Fibroblast of lung (primary cell): ENCODE measurements around the gene WHAMM. TPM values are rescaled to one million over a fixed set of nuclear protein-coding genes. Genes with fewer than 3 reads are reported as not detected.
"Not testable (repeated sequence)": the region's sequence is repeated elsewhere in the genome, so short reads cannot be mapped to it uniquely, and the experiment has no call there.

Source experiments
- DNase-seq, 2 donors: peaks; one replicate each; pipeline versions ENCODE4 v3.0.0 to v3.0.0-alpha.2; 2010; ENCODE audit warnings: low read depth in 2 of 2
- H2AFZ ChIP-seq: 2 replicates; pipeline ENCODE4 v1.5.1; 2012; ENCODE audit warnings: low read length, control low read depth, inconsistent platforms
- H3K27ac ChIP-seq: 2 replicates; pipeline ENCODE4 v1.5.1; 2011; ENCODE audit warnings: low read length, control low read depth; ENCODE audit not compliant: insufficient read depth
- H3K27me3 ChIP-seq: 2 replicates; pipeline ENCODE4 v1.5.1; 2011; ENCODE audit warnings: mild to moderate bottlenecking, low read length; ENCODE audit not compliant: control insufficient read depth, insufficient read depth
- H3K36me3 ChIP-seq: 2 replicates; pipeline ENCODE4 v1.5.1; 2011; ENCODE audit warnings: low read length; ENCODE audit not compliant: control insufficient read depth, insufficient read depth
- H3K4me1 ChIP-seq: 2 replicates; pipeline ENCODE4 v1.5.1; 2011; ENCODE audit warnings: low read length; ENCODE audit not compliant: control insufficient read depth, insufficient read depth; ENCODE audit errors: extremely low read depth
- H3K4me2 ChIP-seq: 2 replicates; pipeline ENCODE4 v1.5.1; 2011; ENCODE audit warnings: low read length, control low read depth; ENCODE audit not compliant: insufficient read depth; ENCODE audit errors: extremely low read depth
- H3K4me3 ChIP-seq, 4 experiments: fragments of 200-600 bp in 1 of 4; sonication (generic) in 1 of 4; replicated peaks in 1 of 4; 2 replicates each; pipeline ENCODE4 v1.5.1; 2011 to 2016; ENCODE audit warnings: low read length in 4 of 4, low read depth in 3 of 4, mild to moderate bottlenecking in 3 of 4, control low read depth in 2 of 4, inconsistent platforms in 1 of 4, mixed read lengths in 1 of 4; ENCODE audit not compliant: insufficient read depth in 1 of 4; ENCODE audit errors: control extremely low read depth in 1 of 4
- H3K79me2 ChIP-seq: 2 replicates; pipeline ENCODE4 v1.5.1; 2012; ENCODE audit warnings: mild to moderate bottlenecking, low read length, inconsistent platforms; ENCODE audit not compliant: control insufficient read depth, insufficient read depth
- H3K9ac ChIP-seq: 2 replicates; pipeline ENCODE4 v1.5.1; 2011; ENCODE audit warnings: mild to moderate bottlenecking, low read length, control low read depth; ENCODE audit not compliant: insufficient read depth
- H3K9me3 ChIP-seq: 2 replicates; pipeline ENCODE4 v1.5.1; 2012; ENCODE audit warnings: low read depth, low read length; ENCODE audit not compliant: control insufficient read depth, insufficient read depth
- H4K20me1 ChIP-seq: 2 replicates; pipeline ENCODE4 v1.5.1; 2011; ENCODE audit warnings: low read length; ENCODE audit not compliant: control insufficient read depth, insufficient read depth; ENCODE audit errors: extremely low read depth
- polyA plus RNA-seq, 2 donors: library from polyadenylated mRNA; depleted of rRNA in 1 of 2; stranded (reverse) in 1 of 2; unstranded in 1 of 2; fragments of >200 nt; gene quantifications; 2 replicates each; pipeline ENCODE4 v1.2.1, GENCODE V29; 2011 to 2012; ENCODE audit warnings: missing spikeins in 1 of 2
- total RNA-seq: library from RNA; depleted of rRNA; stranded (reverse); fragments of >200 nt; gene quantifications from 2 replicates; pipeline ENCODE4 v1.2.1, GENCODE V29; 2014
- TF ChIP-seq, protein P1 (sequence below), 2 donors: IDR thresholded peaks in 1 of 2; conservative IDR thresholded peaks in 1 of 2; 1 replicate in 1 of 2; 2 replicates in 1 of 2; pipeline ENCODE4 v1.5.1; 2011 to 2012; ENCODE audit warnings: low read length in 2 of 2, control low read depth in 1 of 2, inconsistent platforms in 1 of 2, low read depth in 1 of 2, mild to moderate bottlenecking in 1 of 2

WHAMM gene
- total and polyA plus RNA-seq, 2 donors (not counting 1 experiment from before 2014, with no cell fraction given): 5.3 to 5.6 TPM

DNA sequence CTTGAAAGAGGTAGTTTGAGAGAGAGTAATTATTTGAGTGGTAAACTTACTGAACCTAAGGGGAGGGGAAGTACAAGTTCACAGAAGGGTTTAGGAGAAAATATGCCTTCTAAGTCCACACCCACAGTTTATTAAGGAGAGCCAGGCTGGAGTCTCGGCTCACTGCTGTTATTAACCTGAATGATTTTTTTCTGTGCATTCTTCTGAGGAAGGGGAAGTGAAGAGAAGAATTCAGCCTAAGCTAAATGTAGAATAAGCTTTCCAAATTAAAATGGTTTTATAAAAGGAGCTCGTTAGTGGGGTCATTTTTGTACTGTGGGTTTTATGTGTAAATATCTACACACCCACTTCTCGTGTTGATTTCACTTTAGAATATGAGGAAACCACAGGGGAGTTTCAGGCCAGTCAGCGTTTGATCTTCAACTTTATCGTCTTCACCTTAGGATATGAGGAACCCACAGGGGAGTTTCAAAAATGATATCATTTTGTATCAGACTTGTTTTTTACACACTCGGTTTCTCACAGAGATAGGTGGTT lies 1.5 kb downstream of the WHAMM start:
- no peak for DNase-seq
- H3K36me3 ChIP-seq: peaks cover 1% of the 10 kb centered on the region
- no peaks in the 10 kb centered on the region for H3K27me3 ChIP-seq
- no peak overlapping the region for H2AFZ ChIP-seq
- H3K4me1 ChIP-seq: no peaks in the 10 kb centered on the region
- no peaks in the 10 kb centered on the region for H4K20me1 ChIP-seq
- H3K4me2 ChIP-seq: peak overlapping the region; percentile 69
- H3K9me3 ChIP-seq: no peaks in the 10 kb centered on the region
- H3K79me2 ChIP-seq: peaks cover 41% of the 10 kb centered on the region
- peak overlapping the region; percentile 93 for H3K27ac ChIP-seq
- TF ChIP-seq, protein P1, sequence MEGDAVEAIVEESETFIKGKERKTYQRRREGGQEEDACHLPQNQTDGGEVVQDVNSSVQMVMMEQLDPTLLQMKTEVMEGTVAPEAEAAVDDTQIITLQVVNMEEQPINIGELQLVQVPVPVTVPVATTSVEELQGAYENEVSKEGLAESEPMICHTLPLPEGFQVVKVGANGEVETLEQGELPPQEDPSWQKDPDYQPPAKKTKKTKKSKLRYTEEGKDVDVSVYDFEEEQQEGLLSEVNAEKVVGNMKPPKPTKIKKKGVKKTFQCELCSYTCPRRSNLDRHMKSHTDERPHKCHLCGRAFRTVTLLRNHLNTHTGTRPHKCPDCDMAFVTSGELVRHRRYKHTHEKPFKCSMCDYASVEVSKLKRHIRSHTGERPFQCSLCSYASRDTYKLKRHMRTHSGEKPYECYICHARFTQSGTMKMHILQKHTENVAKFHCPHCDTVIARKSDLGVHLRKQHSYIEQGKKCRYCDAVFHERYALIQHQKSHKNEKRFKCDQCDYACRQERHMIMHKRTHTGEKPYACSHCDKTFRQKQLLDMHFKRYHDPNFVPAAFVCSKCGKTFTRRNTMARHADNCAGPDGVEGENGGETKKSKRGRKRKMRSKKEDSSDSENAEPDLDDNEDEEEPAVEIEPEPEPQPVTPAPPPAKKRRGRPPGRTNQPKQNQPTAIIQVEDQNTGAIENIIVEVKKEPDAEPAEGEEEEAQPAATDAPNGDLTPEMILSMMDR (conservative IDR thresholded peaks at IDR 0.05 in 1 of 2, IDR thresholded peaks at IDR 0.05 in 1 of 2; ENCODE audit: low read depth in 1 of 2, low read length in 2 of 2): no peak
- H3K4me3 ChIP-seq: peak overlapping the region; percentile 88 to 98 (median 91)
- H3K9ac ChIP-seq: peak overlapping the region; percentile 96

DNA sequence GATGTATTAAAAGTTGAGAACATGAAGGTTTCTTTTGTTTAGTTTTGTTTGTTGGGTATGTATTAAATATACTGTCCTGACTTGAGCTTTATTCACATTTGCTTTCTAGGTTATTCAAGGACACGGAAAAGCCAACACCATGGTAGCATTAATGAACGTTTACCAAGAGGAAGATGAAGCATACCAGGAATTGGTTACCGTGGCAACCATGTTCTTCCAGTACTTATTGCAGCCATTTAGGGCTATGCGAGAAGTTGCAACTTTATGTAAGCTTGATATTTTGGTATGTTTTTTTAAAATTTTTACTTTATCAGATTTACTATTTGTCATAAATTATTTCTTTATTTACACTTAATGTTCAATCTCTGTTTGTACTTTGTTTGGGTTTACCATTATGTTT lies 3.6 kb downstream of the WHAMM start:
- DNase-seq: no peak
- Histone ChIP-seq H3K4me1 (no peaks in the 10 kb centered on the region), H3K9me3 (no peaks in the 10 kb centered on the region), H3K27me3 (no peaks in the 10 kb centered on the region), H2AFZ (no peak overlapping the region), H3K4me2 (no peak overlapping the region), H3K79me2 (peaks cover 41% of the 10 kb centered on the region), H4K20me1 (no peaks in the 10 kb centered on the region), H3K9ac (no peak overlapping the region), H3K4me3 (no peak overlapping the region), H3K27ac (no peak overlapping the region), H3K36me3 (peaks cover 3% of the 10 kb centered on the region)
- TF ChIP-seq, protein P1 (conservative IDR thresholded peaks at IDR 0.05 in 1 of 2, IDR thresholded peaks at IDR 0.05 in 1 of 2; ENCODE audit: low read depth in 1 of 2, low read length in 2 of 2): no peak

DNA sequence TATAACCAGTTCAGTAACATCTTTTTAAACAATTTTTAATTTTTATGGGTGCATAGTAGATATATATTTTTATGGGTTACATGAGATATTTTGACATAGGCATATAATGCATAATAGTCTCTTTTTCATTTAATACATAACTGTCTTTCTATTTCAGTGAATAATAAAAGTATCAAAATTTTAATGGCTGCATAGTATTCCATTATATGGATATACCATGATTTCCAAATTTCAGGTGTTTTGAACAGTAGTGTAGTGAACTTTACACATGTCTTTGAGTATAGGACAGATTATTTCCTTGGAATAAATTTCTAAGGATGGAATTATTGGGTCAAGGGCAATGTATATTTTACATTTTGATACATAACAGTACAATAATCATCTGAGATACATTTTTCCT lies 10.7 kb downstream of the WHAMM start:
- TF ChIP-seq, protein P1 (conservative IDR thresholded peaks at IDR 0.05 in 1 of 2, IDR thresholded peaks at IDR 0.05 in 1 of 2; ENCODE audit: low read depth in 1 of 2, low read length in 2 of 2): no peak
- Histone ChIP-seq H3K4me3 (no peak overlapping the region), H4K20me1 (no peaks in the 10 kb centered on the region), H3K4me1 (no peaks in the 10 kb centered on the region), H3K4me2 (no peak overlapping the region), H3K36me3 (peaks cover 6% of the 10 kb centered on the region), H3K79me2 (peaks cover 4% of the 10 kb centered on the region), H3K27me3 (no peaks in the 10 kb centered on the region), H3K9ac (no peak overlapping the region), H3K27ac (no peak overlapping the region), H2AFZ (no peak overlapping the region), H3K9me3 (no peaks in the 10 kb centered on the region)
- DNase-seq: no peak

DNA sequence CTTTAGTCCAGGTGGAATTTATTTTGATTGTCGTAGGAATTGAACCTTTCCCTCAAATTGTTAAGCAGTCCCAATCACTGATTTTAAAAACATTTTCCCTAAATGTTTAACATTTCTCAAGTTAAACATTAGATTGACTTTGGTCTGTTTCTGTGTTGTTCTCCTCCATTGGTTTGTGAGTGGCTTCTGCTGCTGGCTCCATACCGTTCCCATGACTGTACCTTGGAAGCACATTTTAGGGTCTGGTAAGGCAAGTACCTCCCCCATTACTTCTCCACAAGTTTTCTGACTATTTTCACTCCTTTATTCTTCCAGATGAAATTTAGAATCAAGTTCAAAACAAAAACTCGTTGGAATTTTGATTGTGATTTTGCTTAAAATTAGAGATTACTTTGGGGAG lies 12.0 kb downstream of the WHAMM start:
- H3K4me1 ChIP-seq, H4K20me1 ChIP-seq, H3K36me3 ChIP-seq, H3K79me2 ChIP-seq, H2AFZ ChIP-seq, H3K27me3 ChIP-seq, H3K4me2 ChIP-seq, H3K4me3 ChIP-seq, H3K27ac ChIP-seq, H3K9me3 ChIP-seq, H3K9ac ChIP-seq: not testable (repeated sequence)
- DNase-seq: peak; percentile 20 to 62

DNA sequence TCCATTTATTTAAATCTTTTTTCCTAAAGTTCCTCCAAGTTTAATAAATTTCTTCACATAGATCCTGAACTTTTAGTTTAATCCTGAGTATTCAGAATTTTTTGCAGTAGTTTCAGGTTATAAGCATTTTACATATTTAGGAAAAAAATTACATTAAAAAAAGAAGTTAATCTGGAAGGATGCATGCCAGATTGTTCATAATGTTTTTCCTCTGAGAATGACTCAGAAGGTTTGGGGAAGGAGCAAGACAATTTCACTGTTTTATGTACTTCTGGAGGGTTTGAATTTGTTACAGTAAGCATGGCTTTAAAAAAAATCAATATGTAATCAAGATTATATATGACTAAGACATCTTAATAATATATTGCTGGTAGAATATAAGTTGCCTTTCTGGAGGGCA lies 12.4 kb downstream of the WHAMM start:
- not testable (repeated sequence) for H4K20me1 ChIP-seq, H3K36me3 ChIP-seq, H2AFZ ChIP-seq, H3K4me3 ChIP-seq, H3K27ac ChIP-seq, H3K27me3 ChIP-seq, H3K4me2 ChIP-seq, H3K9me3 ChIP-seq, H3K9ac ChIP-seq, H3K79me2 ChIP-seq, H3K4me1 ChIP-seq
- DNase-seq: peak; percentile 18
